CD4-positive, alpha-beta T cell treated with Interleukin-4 for 1 hour (primary cell): ENCODE measurements around the gene FGF7.
"Not testable (repeated sequence)": the region's sequence is repeated elsewhere in the genome, so short reads cannot be mapped to it uniquely, and the experiment has no call there.

ENCODE experiments used
- DNase-seq, 2 donors: peaks; one replicate each; pipeline ENCODE4 v3.0.0-alpha.2; 2020 to 2022

FGF7 gene

DNA sequence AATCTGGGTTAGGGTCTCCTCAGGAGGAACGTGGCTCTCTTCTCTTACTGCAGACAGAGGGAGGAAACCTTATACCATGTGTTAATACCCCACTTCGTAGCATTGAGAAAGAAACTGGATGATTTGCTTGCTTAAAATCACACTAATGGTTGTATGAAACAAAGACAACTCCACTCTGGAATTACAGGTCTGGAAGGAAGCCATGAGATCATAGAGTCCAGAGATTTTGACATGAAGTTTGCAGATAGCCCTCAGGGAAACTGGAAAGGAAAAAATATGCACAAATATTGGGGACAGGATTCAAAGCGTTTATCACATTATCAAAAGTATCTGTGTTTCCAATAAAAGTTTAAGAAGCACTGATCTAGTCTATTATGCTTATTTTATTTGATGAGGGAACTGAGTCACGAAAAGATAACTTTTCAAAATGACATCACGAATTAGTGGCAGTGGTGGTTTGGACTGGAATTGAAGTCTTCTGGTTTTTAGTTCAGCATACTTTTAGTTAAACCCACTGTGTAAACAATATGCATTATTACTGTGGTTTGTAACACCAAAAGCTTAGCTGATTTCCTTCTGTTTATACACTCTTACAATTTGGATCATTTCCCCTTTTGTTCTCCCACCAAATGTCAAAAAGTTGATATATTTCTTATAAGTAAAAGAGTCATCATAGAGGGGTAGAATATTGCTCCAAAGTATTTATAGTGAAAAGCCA, 16.8 kb downstream of the FGF7 start:
- DNase-seq, result no peak

DNA sequence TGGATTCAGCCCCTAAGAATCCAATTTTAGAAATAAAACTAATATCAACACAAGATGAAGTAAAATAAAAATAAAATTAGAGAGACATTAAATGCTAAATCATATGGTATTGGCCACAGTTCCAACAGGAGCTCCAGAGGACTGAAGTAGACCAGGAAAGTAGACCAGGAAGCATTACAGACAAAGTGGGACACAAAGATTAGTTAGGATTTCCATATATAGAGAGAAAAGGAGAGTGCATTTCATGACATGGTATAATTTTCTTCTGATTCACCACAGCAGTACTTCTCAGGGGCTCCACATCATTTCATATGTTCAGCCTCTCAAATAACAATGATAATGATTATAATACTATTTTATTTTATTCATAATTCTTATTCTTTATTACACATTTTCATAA, 18.3 kb downstream of the FGF7 start:
- no peak for DNase-seq

DNA sequence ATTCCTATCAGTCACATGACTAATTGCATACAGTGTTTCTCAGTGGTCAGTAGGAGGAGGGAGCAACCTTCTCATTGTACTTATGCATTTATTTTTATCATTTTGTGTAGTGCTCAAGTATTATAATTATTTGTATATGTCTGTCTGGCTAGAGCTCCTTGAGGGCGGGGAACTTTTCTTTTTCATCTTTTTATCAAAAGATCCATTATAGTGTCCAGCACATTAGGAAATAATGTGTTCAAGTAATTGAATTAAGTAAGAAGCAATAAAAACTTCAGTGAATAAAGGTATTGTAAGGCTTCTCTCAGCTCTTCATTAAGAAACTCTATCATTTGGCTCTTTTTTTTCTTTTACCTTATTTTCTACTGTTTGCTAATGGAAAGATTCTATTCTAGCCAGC, 18.8 kb downstream of the FGF7 start:
- no peak for DNase-seq

DNA sequence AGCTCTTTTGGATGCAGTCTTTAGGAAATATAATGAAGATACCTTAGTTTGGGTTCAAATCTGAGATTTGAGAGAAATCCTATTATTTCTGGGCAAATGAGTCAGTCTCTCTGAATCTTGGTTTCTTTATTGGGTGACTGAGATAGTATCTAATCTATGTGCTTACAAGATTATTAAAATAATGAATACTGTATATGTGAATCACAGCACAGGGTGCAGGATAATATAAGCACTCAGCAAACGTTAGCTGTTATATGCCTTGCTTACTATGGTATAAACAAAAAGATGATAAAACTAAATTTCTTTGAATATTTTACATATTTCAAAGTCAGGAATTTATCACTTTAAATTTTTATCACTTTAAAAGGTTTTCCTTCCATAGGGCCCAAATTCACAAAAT, 29.6 kb downstream of the FGF7 start:
- DNase-seq, result no peak

DNA sequence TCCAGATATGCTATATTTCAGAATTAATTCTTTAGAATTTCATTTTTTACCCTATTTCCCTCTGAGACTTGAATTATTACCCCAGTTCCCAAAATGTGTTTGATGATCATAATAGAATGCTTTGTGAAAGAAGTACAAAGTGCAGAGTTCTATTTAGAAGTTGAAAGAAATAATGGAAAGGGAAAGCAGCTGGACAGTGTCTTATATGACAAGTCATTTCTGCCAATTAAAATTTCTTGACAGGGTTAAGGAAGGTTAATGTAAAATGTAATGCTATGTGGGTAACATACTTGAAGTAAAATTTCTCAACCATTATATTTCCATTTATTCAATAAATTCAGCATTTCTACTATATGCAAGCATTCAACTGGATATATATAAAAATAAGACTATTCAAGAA, 33.1 kb downstream of the FGF7 start:
- no peak for DNase-seq

DNA sequence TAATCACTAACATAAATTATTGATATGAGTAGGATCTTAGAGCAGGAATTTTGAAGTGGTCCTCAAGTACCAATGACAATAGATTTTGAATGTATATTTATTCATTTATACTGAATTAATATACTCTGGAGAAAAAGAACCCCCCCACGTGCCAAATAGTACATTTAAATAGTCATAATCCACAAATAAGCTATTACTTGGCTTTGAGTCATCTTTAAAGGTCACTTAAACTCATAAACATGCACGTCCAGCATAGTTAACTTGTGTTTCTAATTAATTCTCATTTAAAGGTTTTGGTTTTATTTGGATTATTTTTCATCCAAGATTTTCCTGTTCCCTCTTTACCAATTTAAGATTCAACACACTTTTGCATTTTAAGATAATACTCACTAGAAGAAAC, 35.1 kb downstream of the FGF7 start:
- no peak for DNase-seq

DNA sequence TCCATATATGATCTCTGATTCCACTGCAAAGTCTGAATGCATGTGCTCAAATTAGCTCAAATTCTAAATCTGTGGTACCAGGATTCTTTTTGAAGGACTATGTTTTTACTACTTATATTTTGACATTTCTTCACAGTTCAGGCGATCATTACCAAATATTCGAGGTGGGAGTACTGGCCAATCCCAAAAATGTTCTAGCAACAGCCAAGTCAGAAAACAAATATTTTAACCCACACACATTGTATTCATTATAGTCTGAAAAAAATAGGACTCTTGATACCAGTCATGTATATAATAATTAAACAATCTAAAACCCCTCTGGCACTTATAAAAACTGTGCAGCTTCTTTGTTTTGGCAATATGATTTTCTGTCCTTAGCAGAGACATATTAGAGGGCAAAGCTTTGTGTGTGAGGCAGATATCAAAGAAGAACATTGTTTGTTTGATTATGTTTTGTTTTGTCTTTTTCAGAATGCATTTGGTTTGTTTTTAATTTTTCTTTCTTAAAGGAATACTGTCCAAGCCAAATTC, 37.4 kb downstream of the FGF7 start:
- DNase-seq, result no peak

DNA sequence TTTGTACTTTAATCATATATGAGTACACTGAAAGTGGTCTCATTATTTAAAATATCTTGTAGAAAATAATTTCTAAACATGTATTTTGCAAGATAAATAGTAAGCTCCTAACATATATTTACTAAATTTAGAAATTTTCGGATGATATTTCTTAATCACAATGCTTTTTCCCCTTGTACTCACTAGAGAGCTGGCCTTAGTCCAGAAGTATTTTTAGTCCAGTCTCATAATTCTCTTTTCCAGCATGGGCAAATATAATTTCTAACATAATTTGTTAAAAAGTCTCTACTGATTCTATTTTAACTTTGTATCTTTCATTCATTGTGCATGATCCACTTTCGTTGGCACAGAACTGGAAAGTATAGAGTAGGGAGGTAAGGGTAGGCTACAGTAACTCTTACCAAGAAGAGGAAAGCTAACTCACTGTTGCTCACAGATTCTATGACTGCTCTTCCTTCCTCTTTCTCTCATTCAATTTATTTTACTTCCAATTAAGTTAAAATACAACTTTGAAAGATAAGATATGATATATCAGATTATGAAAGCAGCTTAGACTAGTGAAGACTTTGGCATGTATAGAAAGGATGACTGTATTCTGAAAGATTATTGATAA, 39.3 kb downstream of the FGF7 start:
- no peak for DNase-seq

DNA sequence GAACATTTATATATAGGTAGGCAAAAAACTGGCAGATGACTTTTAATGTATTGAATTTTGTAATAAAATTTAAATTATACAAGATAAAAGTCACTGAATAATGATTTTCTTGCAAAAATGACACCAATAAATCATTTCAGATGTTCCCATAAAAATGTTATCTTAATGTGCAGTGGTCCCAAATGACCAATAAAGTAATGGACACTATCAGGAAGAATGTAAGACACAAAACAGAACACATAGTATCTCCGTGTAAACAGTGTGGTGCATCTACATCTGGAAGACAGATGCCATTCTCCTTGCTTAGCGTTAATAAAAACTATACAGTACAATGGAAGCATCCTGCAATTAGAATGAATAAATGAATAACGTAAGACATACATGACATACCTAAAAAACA, 41.5 kb downstream of the FGF7 start:
- DNase-seq, result no peak

DNA sequence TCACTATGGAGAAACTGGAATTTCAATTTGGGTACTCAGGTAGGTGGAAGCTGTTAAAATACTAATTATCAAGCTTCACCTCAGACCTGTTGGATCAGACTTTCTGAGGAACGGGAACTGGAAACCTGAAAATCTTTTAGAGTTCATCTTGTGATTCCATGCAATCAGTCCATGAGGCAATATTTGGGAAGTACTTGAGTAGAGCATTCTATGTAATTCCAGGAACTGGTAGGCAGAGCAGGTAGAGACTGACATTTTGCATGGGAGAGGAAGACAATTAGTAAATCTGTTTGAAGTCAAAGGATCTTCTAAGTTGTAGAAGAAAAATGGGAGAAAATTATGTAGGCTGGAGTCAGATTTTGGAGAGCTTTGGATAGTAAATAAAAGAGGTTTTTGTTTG, 43.1 kb downstream of the FGF7 start:
- no peak for DNase-seq

DNA sequence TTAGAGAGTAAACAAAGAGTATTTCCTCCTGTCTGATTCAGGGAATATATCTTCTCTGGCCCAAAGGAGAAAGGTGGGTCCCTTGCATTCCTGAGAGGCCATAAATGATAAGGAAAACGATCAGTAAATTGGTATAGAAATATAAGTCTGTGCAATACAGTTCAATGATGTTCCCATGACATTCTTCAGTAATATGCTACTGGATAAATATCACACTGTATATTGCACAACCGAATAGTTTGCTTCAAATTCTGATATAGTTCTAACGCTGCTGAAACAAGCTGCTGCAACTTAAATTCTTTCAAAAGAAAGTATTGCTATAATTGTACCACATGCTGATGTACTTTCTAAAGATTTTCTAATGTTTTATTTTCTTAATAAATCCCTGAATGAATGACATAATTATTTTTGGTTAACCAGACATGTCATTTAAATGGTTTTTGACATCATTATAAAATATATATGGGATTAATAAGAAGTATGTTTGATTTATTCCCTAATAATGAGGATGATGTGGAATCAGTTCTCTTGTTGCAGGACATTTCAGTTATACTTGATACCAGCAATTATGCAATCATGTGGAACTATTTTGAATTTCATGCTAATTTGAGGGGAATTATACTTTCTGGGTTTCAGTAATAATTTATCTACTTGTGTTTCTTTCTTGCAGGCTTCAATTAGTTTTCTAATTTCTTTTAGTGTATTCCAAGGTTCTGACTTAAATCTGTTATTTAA, 44.9 kb downstream of the FGF7 start:
- no peak for DNase-seq

DNA sequence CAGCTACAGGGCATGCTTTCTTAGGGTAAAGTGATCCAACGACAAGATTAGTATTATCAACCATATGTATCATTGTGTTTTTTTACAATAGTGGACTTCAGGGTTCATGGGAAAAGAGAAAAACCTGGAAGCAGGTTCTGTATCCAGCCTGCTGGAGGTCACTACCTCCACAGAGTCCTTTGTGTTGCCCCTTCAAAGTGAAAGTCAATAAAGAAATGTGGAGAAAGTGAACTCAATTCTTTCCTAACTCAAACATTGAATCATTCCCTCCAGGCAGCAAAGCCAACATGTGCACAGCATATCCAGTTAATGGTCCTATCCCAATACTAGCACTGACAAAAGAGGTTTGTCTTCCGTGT, 45.4 kb downstream of the FGF7 start:
- no peak for DNase-seq

DNA sequence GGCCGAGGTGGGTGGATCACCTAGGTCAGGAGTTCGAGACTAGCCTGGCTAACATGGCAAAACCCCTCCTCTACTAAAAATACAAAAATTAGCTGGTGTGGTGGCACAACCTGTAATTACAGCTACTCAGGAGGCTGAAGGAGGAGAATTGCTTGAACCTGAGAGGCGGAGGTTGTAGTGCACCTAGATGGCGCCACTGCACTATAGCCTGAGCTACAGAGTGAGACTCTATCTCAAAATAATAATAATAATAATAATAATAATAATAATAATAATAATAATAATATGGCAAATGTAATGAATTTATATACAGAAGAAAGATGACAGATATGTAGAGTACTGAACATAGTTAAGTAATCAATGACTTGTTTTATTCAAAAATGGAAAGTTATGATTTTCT, 48.2 kb downstream of the FGF7 start:
- DNase-seq, result peak in 1 of 2 donors; percentile 27

DNA sequence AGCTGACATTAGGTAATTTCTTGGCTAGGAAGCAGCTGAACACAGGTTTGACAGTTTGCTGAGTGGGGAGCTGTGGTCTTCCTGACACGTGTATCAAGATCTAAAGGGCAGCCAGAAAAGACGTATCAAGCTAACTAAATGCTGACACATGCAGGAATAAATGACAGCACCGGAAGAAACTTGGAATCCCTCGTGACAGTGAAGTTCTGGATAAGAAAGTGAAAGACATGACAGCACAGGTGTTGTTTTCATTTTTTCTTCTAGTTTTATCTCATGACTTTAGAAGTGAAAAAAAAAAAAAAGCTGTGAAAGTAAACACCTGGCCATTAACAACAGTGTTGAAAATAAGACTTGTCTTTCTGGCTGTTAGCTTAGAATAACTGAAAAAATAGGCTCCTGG, 48.7 kb downstream of the FGF7 start:
- peak; percentile 1 to 11 for DNase-seq

DNA sequence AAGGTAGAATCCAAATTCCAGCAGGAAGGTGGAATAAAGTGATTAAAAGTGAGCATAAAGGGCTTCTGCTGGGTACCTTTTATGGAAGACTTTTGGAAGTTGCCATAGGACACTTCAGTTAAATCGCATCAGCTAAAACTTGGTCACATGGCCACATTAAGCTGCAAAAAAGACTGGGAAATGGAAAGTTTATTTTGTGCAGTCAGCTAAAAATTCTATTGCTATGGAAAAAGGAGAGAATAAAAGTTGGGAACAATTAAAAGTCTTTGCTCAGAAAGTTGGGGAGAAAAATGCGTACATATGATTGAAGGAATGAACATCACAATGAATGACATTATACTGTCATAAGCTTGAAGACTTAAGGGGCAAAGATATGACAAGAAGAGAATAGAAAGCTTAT, 49.3 kb downstream of the FGF7 start:
- no peak for DNase-seq

DNA sequence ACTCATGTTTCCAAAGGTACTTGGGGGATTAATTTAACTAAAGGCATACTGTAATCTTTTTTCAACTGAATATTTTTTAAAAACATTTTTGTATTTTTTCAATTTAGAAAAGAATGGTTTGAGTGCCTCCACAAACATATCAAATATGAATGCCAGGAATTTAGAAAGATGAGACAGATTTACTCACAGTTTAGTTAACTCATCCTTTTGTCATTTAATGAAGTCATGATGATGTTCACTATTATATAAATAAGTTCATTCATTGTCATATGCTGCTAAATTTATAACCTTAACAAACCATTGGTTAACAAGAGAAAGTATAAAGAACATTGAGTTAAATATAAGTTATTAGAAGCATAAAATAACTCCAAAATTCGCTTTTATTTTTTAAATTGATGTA, 50.0 kb downstream of the FGF7 start:
- DNase-seq, result no peak

DNA sequence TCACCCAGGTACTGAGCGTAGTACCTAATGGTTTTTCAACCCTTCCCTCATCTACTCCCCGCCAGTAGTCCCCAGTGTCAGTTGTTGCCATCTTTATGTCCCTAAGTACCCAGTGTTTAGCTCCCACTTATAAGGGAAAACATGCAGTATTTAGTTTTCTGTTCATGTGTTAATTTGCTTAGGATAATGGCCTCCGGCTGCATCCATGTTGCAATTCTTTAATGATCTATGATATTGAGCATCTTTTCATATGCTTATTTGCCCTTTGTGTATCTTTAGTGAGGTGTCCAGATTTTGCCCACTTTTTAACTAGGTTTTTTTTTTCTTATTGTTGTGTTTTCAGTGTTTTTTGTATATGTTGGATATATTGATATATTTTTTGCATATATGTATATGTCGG, 55.0 kb downstream of the FGF7 start:
- not testable (repeated sequence) for DNase-seq

DNA sequence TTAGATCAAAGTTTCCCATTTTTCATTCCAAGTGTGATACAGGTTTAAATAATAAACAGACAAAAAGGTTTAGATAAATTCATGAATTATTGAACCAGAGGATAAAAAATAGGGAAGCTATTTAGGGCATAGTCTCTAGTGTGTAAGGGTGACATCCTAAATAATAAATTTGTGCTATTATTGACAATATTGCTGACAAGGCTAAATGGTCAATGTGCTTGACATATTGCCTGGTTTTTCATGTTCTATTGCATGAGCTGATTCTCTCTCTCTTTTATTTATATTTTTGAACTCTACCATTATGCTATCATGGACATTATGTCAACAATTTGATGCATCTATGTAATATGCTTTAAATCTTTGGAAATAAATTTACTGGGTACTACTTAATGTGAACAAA, 55.9 kb downstream of the FGF7 start:
- not testable (repeated sequence) for DNase-seq

DNA sequence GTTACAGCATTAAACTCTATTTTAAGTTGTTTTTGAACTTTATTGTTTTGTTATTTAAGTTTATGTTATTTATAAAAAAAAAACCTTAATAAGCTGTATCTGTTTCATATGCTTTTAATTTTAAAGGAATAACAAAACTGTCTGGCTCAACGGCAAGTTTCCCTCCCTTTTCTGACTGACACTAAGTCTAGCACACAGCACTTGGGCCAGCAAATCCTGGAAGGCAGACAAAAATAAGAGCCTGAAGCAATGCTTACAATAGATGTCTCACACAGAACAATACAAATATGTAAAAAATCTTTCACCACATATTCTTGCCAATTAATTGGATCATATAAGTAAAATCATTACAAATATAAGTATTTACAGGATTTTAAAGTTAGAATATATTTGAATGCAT, 62.4 kb downstream of the FGF7 start:
- DNase-seq, result not testable (repeated sequence)

DNA sequence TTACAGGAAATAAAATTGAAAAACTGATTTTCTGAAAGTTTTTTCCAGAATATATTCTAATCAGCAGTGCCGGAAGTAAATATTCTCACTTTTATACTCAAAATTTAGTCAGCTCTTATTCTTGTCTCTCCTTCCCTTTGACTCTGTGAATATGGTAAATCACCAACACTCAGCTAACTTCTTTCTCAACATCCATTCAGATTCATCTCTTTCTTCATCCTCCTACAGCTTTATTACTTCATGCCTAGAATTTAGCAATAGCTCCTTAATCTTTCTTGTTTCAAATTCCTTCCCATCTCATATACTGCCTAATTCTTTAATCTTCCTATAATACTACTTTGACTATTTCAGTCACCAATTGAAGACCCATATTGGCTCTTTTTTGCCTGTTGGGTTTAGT, 67.9 kb downstream of the FGF7 start:
- DNase-seq, result no peak

DNA sequence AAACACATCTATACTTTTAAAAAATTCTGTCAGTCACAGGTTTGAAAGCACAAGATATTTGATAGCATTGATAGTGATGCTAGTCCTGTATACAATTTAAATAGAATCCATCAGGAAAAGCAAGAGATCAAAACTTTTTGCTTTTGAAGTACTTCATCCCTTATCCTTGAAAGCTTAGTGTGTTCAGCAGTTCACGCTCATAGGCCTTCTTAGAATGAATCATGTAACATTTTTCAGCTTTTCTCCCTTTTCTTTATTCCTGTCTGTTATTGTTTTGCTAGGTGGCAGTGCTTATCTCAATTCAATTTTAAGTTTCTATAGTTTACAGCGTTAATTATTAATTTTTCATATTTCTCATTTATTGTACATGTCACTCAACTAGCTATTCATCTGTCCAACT, 69.1 kb downstream of the FGF7 start:
- DNase-seq, result no peak

DNA sequence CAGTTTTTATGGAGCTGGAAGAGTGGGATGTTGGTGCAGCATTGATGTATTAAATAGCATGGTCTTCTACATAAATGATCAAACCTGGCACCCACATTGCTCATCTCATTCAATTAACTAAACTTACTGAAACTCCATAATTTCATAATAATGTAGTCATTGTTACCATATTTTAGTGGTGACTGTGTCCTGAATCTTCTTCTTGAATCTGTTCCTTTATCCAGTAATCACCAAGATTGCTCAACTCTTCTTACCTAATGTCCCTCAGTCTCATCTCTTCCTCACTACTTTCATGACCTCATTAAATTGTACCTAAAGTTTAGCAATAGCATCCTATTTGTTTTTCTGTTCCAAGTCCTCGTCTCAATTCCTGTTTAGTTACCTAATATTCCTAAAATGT, 69.8 kb downstream of the FGF7 start:
- no peak for DNase-seq

DNA sequence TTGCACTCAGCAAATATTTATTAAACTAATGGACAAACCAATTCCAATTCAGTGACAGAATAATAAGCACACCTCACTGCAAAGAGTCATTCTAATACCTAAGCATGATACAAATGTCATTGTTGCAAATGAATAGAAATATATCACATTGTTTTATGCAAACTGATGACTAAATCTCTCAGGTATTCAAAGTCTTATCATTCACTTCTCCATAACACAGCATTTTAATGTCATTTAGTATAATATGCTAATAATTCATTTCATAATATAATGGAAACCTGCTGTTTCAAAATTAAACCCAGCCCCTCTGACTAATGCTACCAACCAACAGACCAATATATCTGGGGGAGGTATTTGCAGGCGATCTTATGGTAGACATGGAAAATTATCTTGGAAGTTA, 71.8 kb downstream of the FGF7 start:
- no peak for DNase-seq
